HG03571 (cell line): ENCODE measurements around the gene F2R.
"Not testable (repeated sequence)": the region's sequence is repeated elsewhere in the genome, so short reads cannot be mapped to it uniquely, and the experiment has no call there.

Experiments used
- ATAC-seq: cut with Tn5 transposase; IDR thresholded peaks from one replicate; pipeline ENCODE4 v1.9.1; 2021; ENCODE audit not compliant: unreplicated experiment

The F2R gene

GRCh38 chr5:76715736-76716455 lies at the start of gene F2R:
TSS of gene F2R (plus strand) at chr5:76716126. CDS start at chr5:76716308, 182 bp downstream.
- ATAC-seq, result peak; percentile 60

GRCh38 chr5:76667495-76667894 lies 48.4 kb upstream of the F2R start:
- ATAC-seq, result no peak

- ATAC-seq, result no peak
These were observed 46.7 kb upstream of the F2R start for GRCh38 chr5:76669245-76669644.

GRCh38 chr5:76670508-76670907 lies 45.4 kb upstream of the F2R start:
- ATAC-seq, result no peak

GRCh38 chr5:76672242-76672641 lies 43.7 kb upstream of the F2R start:
- ATAC-seq, result no peak

GRCh38 chr5:76673125-76673524 lies 42.8 kb upstream of the F2R start:
- ATAC-seq, result no peak

GRCh38 chr5:76674330-76675066 lies 41.4 kb upstream of the F2R start:
- no peak for ATAC-seq

GRCh38 chr5:76675364-76675763 lies 40.6 kb upstream of the F2R start:
- no peak for ATAC-seq

- ATAC-seq, result no peak
These were observed 38.0 kb upstream of the F2R start for GRCh38 chr5:76677849-76678472.

- ATAC-seq, result no peak
These were observed 36.7 kb upstream of the F2R start for GRCh38 chr5:76679231-76679630.

GRCh38 chr5:76680826-76681225 lies 35.1 kb upstream of the F2R start:
- not testable (repeated sequence) for ATAC-seq

- ATAC-seq, result no peak
These were observed 34.6 kb upstream of the F2R start for GRCh38 chr5:76681287-76681686.

- no peak for ATAC-seq
These were observed 33.5 kb upstream of the F2R start for GRCh38 chr5:76682387-76682786.

GRCh38 chr5:76683816-76684731 lies 31.9 kb upstream of the F2R start:
- no peak for ATAC-seq

GRCh38 chr5:76684756-76685519 lies 31.0 kb upstream of the F2R start:
- no peak for ATAC-seq

GRCh38 chr5:76685704-76686103 lies 30.2 kb upstream of the F2R start:
- no peak for ATAC-seq

- no peak for ATAC-seq
These were observed 27.7 kb upstream of the F2R start for GRCh38 chr5:76688212-76688611.

GRCh38 chr5:76688836-76689235 lies 27.1 kb upstream of the F2R start:
- no peak for ATAC-seq

- no peak for ATAC-seq
These were observed 26.4 kb upstream of the F2R start for GRCh38 chr5:76689321-76690036.
